Stimulated activated naive CD4-positive, alpha-beta T cell (primary cell): ENCODE results near the gene FAM209A.
"Not testable (repeated sequence)": the region's sequence is repeated elsewhere in the genome, so short reads cannot be mapped to it uniquely, and the experiment has no call there.

Experiments used
- DNase-seq, 6 experiments: peaks; one replicate each; lab custom pipeline; 2025; lab: John Stamatoyannopoulos, UW

FAM209A gene

GRCh38 chr20:56540415-56540814 is 15.9 kb downstream of the FAM209A start:
- DNase-seq, result no peak

GRCh38 chr20:56542489-56543030 is 18.0 kb downstream of the FAM209A start:
- no peak for DNase-seq

GRCh38 chr20:56551571-56551970 is 27.0 kb downstream of the FAM209A start:
- DNase-seq, result no peak

GRCh38 chr20:56552911-56553629 is 28.5 kb downstream of the FAM209A start:
- no peak for DNase-seq

GRCh38 chr20:56554869-56555268 is 30.3 kb downstream of the FAM209A start:
- DNase-seq, result no peak

- DNase-seq, result no peak
Observed at GRCh38 chr20:56558968-56559367, 34.4 kb downstream of the FAM209A start.

- not testable (repeated sequence) for DNase-seq
Observed at GRCh38 chr20:56564526-56564925, 40.0 kb downstream of the FAM209A start.

- no peak for DNase-seq
Observed at GRCh38 chr20:56565511-56565910, 41.0 kb downstream of the FAM209A start.

- no peak for DNase-seq
Observed at GRCh38 chr20:56566621-56567020, 42.1 kb downstream of the FAM209A start.

- no peak for DNase-seq
Observed at GRCh38 chr20:56570832-56571231, 46.3 kb downstream of the FAM209A start.

- DNase-seq, result no peak
Observed at GRCh38 chr20:56572172-56572571, 47.6 kb downstream of the FAM209A start.

- no peak for DNase-seq
Observed at GRCh38 chr20:56573986-56574385, 49.4 kb downstream of the FAM209A start.

GRCh38 chr20:56574531-56575142 is 50.1 kb downstream of the FAM209A start:
- no peak for DNase-seq

GRCh38 chr20:56575157-56575556 is 50.6 kb downstream of the FAM209A start:
- no peak for DNase-seq
